HepG2 (cell line): ENCODE measurements around the gene CELA2B. TPM values are rescaled to one million over a fixed set of nuclear protein-coding genes. Genes with fewer than 3 reads are reported as not detected.

ENCODE experiments used
- ATAC-seq: fragments of 200-7000 bp; cut with Tn5 transposase; 3 replicates; pipeline ENCODE4 v1.9.1; 2020; ENCODE audit warnings: mild to moderate bottlenecking, moderate library complexity
- BruUV-seq: library from RNA; stranded (reverse); fragments of 400-500 nt; replicated peaks from 2 replicates; lab custom pipeline; 2021; lab: Mats Ljungman, UMichigan
- CTCF ChIA-PET: fragments of 300-600 bp; formaldehyde crosslinking; extraction: SDS; loops from one replicate; lab custom pipeline; 2021; ENCODE audit warnings: low total read pairs, inconsistent platforms, low intra/inter-chr PET ratio; lab: Yijun Ruan, JAX
- POLR2A ChIA-PET: fragments of 350-600 bp; sonication (Branson Sonifier 250); formaldehyde crosslinking; loops from one replicate; lab custom pipeline; 2020; ENCODE audit warnings: antibody characterized with exemption, inconsistent platforms; lab: Yijun Ruan, JAX
- DNase-seq: peaks from one replicate; pipeline ENCODE4 v3.0.0-alpha.2; 2015; ENCODE audit warnings: low spot score
- FAIRE-seq: peaks from 3 replicates; lab custom pipeline; 2011; peaks lifted over from hg19 to GRCh38; lab: Jason Lieb, UNC
- H2AFZ ChIP-seq: one replicate; pipeline ENCODE4 v1.6.1; 2011; ENCODE audit warnings: low read length, inconsistent platforms
- H3K27ac ChIP-seq: fragments of 300-600 bp; 3 replicates; pipeline ENCODE4 v1.8.0; 2011; ENCODE audit warnings: mixed run types, mild to moderate bottlenecking, mixed read lengths, low read length, inconsistent platforms; ENCODE audit not compliant: insufficient read depth; ENCODE audit errors: extremely low read length
- H3K27me3 ChIP-seq, 2 experiments: fragments of 200-600 bp in 1 of 2; 2 replicates in 1 of 2; 3 replicates in 1 of 2; pipeline versions ENCODE4 v1.6.0 to v1.8.0; 2011; ENCODE audit warnings: low read length in 2 of 2, mild to moderate bottlenecking in 2 of 2, moderate library complexity in 2 of 2, inconsistent platforms in 1 of 2; ENCODE audit not compliant: insufficient read depth in 2 of 2, control insufficient read depth in 1 of 2
- H3K36me3 ChIP-seq, 2 experiments: fragments of 200-600 bp in 1 of 2; replicated peaks in 1 of 2; 2 replicates in 1 of 2; 3 replicates in 1 of 2; pipeline versions ENCODE4 v1.5.1 to v1.8.0; 2011; ENCODE audit warnings: low read length in 2 of 2, inconsistent platforms in 1 of 2; ENCODE audit not compliant: insufficient read depth in 2 of 2, control insufficient read depth in 1 of 2
- H3K4me1 ChIP-seq: 2 replicates; pipeline ENCODE4 v1.5.1; 2012; ENCODE audit warnings: low read length, inconsistent platforms; ENCODE audit not compliant: insufficient read depth
- H3K4me2 ChIP-seq: 2 replicates; pipeline ENCODE4 v1.6.0; 2011; ENCODE audit warnings: low read depth, low read length, inconsistent platforms
- H3K4me3 ChIP-seq, 3 experiments: fragments of 200-600 bp in 1 of 3; sonication (generic), shearing (Covaris generic) in 1 of 3; replicated peaks in 1 of 3; 2 replicates each; pipeline ENCODE4 v1.5.1; 2011 to 2016; ENCODE audit warnings: low read length in 3 of 3, inconsistent platforms in 2 of 3, low read depth in 2 of 3, mild to moderate bottlenecking in 2 of 3, control low read depth in 1 of 3, mixed read lengths in 1 of 3; ENCODE audit not compliant: insufficient read depth in 1 of 3
- H3K79me2 ChIP-seq: one replicate; pipeline ENCODE4 v1.6.1; 2011; ENCODE audit warnings: low read length, inconsistent platforms; ENCODE audit not compliant: insufficient read depth
- H3K9ac ChIP-seq: 2 replicates; pipeline ENCODE4 v1.6.0; 2011; ENCODE audit warnings: mild to moderate bottlenecking, low read depth, low read length, inconsistent platforms; ENCODE audit not compliant: insufficient read depth
- H3K9me3 ChIP-seq: 2 replicates; pipeline ENCODE4 v1.5.1; 2012; ENCODE audit warnings: mild to moderate bottlenecking, low read length
- H4K20me1 ChIP-seq: 2 replicates; pipeline ENCODE4 v1.6.0; 2011; ENCODE audit warnings: inconsistent platforms, mild to moderate bottlenecking, low read length, moderate library complexity; ENCODE audit not compliant: insufficient read depth
- CEBPG ChIP-seq: IDR thresholded peaks from 2 replicates; pipeline ENCODE4 v1.6.1; 2016
- DNMT1 ChIP-seq: sonication (generic); formaldehyde crosslinking; IDR thresholded peaks from 2 replicates; pipeline ENCODE4 v1.5.1; 2020; ENCODE audit warnings: mild to moderate bottlenecking, missing genetic modification reagents
- ELF4 ChIP-seq: sonication (generic); formaldehyde crosslinking; IDR thresholded peaks from 2 replicates; pipeline ENCODE4 v1.5.0; 2020; ENCODE audit warnings: missing genetic modification reagents, mild to moderate bottlenecking, moderate library complexity, borderline replicate concordance
- GABPB1 ChIP-seq: IDR thresholded peaks from 2 replicates; pipeline ENCODE4 v1.6.1; 2016; ENCODE audit warnings: mild to moderate bottlenecking, missing genetic modification reagents, moderate library complexity, missing compliant biosample characterization
- KLF12 ChIP-seq: sonication (generic); formaldehyde crosslinking; IDR thresholded peaks from 2 replicates; pipeline ENCODE4 v1.4.0; 2020; ENCODE audit warnings: missing genetic modification reagents, borderline replicate concordance
- NFKB2 ChIP-seq: sonication (generic); formaldehyde crosslinking; IDR thresholded peaks from 2 replicates; pipeline ENCODE4 v1.4.0; 2020; ENCODE audit warnings: missing genetic modification reagents, borderline replicate concordance
- NR1H2 ChIP-seq: sonication (generic); formaldehyde crosslinking; IDR thresholded peaks from 2 replicates; pipeline ENCODE4 v1.8.1; 2022; ENCODE audit warnings: low read depth, missing genetic modification reagents, borderline replicate concordance
- NR2F1 ChIP-seq, 2 experiments: fragments of 450-650 bp in 1 of 2; formaldehyde crosslinking in 1 of 2; IDR thresholded peaks; 2 replicates each; pipeline versions ENCODE4 v1.5.0 to v1.6.1; 2016 to 2020; ENCODE audit warnings: mild to moderate bottlenecking in 1 of 2, missing compliant biosample characterization in 1 of 2, missing genetic modification reagents in 1 of 2, moderate library complexity in 1 of 2
- RFX1 ChIP-seq: fragments of 450-650 bp; IDR thresholded peaks from 2 replicates; pipeline ENCODE4 v1.6.1; 2017
- SP1 ChIP-seq, 2 experiments: fragments of 450-650 bp in 1 of 2; sonication (generic) in 1 of 2; formaldehyde crosslinking in 1 of 2; IDR thresholded peaks; 2 replicates each; pipeline versions ENCODE4 v1.4.0 to v1.6.1; 2016 to 2020; ENCODE audit warnings: missing genetic modification reagents in 1 of 2
- SUZ12 ChIP-seq: fragments of 150-350 bp; IDR thresholded peaks from 2 replicates; pipeline ENCODE4 v1.6.1; 2014; ENCODE audit warnings: low read depth, low read length
- THAP11 ChIP-seq: IDR thresholded peaks from 2 replicates; pipeline ENCODE4 v1.6.1; 2016; ENCODE audit warnings: missing biosample characterization, missing genetic modification reagents
- ZBTB3 ChIP-seq: sonication (generic); formaldehyde crosslinking; IDR thresholded peaks from 2 replicates; pipeline ENCODE4 v1.4.0; 2020; ENCODE audit warnings: low read depth, mild to moderate bottlenecking, moderate library complexity, missing genetic modification reagents, borderline replicate concordance
- ZFX ChIP-seq: sonication (generic); formaldehyde crosslinking; IDR thresholded peaks from 2 replicates; pipeline ENCODE4 v1.4.0; 2020; ENCODE audit warnings: mild to moderate bottlenecking, low read depth, missing genetic modification reagents, moderate library complexity
- ZNF563 ChIP-seq: sonication (generic); formaldehyde crosslinking; IDR thresholded peaks from 2 replicates; pipeline ENCODE4 v1.8.0; 2022; ENCODE audit warnings: mild to moderate bottlenecking, moderate library complexity, missing genetic modification reagents
- ZNF619 ChIP-seq: sonication (generic); formaldehyde crosslinking; IDR thresholded peaks from 2 replicates; pipeline ENCODE4 v1.4.0; 2020; ENCODE audit warnings: mild to moderate bottlenecking, missing genetic modification reagents
- ZNF629 ChIP-seq: sonication (generic); formaldehyde crosslinking; conservative IDR thresholded peaks from 2 replicates; pipeline ENCODE4 v1.5.0; 2020; ENCODE audit warnings: missing genetic modification reagents
- ZNF670 ChIP-seq: sonication (generic); formaldehyde crosslinking; IDR thresholded peaks from 2 replicates; pipeline ENCODE4 v1.8.0; 2022; ENCODE audit warnings: mild to moderate bottlenecking, missing genetic modification reagents, borderline replicate concordance
- ZNF75D ChIP-seq: sonication (generic); formaldehyde crosslinking; IDR thresholded peaks from 2 replicates; pipeline ENCODE4 v1.8.1; 2023; ENCODE audit warnings: missing genetic modification reagents, mild to moderate bottlenecking, borderline replicate concordance
- ZNF792 ChIP-seq: IDR thresholded peaks from 2 replicates; pipeline ENCODE4 v1.6.1; 2016
- WGBS: methylation state at CpG from one replicate; pipeline ENCODE4 v1.1.6; 2017; ENCODE audit warnings: low lambda C conversion rate; 5-methylcytosine and 5-hydroxymethylcytosine counted together
- in situ Hi-C: cut with HindIII; loops from 2 replicates; pipeline ENCODE4 v1.10.0; 2017; ENCODE audit warnings: low pct_unique_long_range_greater_than_20kb; ENCODE audit not compliant: extremely low pct_ligation_motif_present
- intact Hi-C: fragments of 100-400 bp; cut with micrococcal nuclease; formaldehyde crosslinking; loops from one replicate; pipeline ENCODE4 v1.10.0; 2022; ENCODE audit not compliant: unreplicated experiment
- polyA plus RNA-seq, 8 experiments: library from polyadenylated mRNA; depleted of rRNA in 3 of 8; stranded (reverse) in 7 of 8; unstranded in 1 of 8; fragments of >200 nt; fragmentation: Illumina TruSeq in 4 of 8; extraction: Trizol in 4 of 8; gene quantifications; 2 replicates each; pipeline versions ENCODE4 v1.2.1 to v1.2.3, GENCODE V29; 2011 to 2016; ENCODE audit warnings: low read depth in 4 of 8, missing spikeins in 1 of 8, mixed read lengths in 1 of 8; ENCODE audit not compliant: insufficient read depth in 1 of 8
- total RNA-seq, 5 experiments: library from RNA; depleted of rRNA; stranded (reverse); fragments of >200 nt; fragmentation: Illumina TruSeq; extraction: Trizol; gene quantifications; 2 replicates each; pipeline ENCODE4 v1.2.3, GENCODE V29; 2016; ENCODE audit warnings: low read depth in 1 of 5
- TF ChIP-seq, protein P1 (sequence below): sonication (generic); formaldehyde crosslinking; conservative IDR thresholded peaks from 2 replicates; pipeline ENCODE4 v1.8.0; 2022; ENCODE audit warnings: mild to moderate bottlenecking, moderate library complexity, missing genetic modification reagents
- TF ChIP-seq, protein P2 (sequence below): IDR thresholded peaks from 2 replicates; pipeline ENCODE4 v1.6.1; 2012; ENCODE audit warnings: low read depth, low read length, improper control_type of control experiment

The CELA2B gene
- total and polyA plus RNA-seq, 2 of the 13 experiments (the other 11 are each of a cell fraction or from before 2014, with no cell fraction given): not detected

DNA sequence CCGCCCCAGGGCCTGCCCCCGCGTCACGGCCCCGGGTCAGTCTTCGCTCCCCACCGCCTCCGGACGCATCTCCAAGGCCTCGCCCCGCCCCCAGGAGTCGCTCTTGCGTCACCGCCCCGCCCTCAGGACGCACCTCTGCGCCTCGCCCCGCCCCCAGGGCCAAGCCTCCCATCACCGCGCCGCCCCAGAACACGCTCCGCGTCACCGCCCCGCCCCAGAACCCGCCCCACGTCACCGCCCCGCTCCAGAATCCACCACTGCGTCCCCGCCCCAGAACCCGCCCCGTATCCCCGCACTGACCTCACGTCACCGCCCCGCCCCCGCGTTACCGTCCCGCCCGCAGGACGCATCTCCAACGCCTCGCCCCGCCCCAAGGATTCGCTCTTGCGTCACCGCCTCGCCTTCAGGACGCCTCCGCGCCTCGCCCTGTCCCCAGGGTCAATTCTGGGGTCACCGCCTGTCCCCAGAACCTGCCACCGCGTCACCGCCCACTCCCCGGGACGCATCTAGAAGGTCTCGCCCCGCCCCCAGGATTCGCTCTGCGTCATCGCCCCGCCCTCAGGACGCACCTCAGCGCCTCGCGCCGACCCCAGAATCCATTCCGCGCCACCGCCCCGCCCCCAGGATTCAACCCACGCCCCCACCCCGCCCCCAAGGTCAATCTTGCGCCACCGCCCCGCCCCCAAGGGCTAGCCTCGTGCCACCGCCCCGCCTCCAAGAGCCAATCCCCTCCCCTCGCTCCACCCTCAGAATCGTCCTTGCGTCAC, 48.6 kb downstream of the CELA2B start:
- Histone ChIP-seq H3K36me3 (no peaks in the 10 kb centered on the region), H3K27me3 (no peaks in the 10 kb centered on the region; a peak in 1 of 5 replicates), H3K27ac (peak overlapping the region; percentile 91), H4K20me1 (peaks cover 4% of the 10 kb centered on the region; the same call in 1 of the 2 replicates), H3K79me2 (peaks cover 19% of the 10 kb centered on the region), H3K4me1 (peaks cover 42% of the 10 kb centered on the region), H3K9ac (peak overlapping the region; percentile 86), H3K9me3 (no peaks in the 10 kb centered on the region), H2AFZ (no peak overlapping the region), H3K4me2 (peak overlapping the region; percentile 32; the same call in 1 of the 2 replicates), H3K4me3 (peak overlapping the region; percentile 51 to 97 (median 83); a peak in 5 of 6 replicates)
- peak; percentile 88 for FAIRE-seq
- peak; percentile 90 for DNase-seq
- ChIA-PET POLR2A (interaction anchor here (0.6 to 0.8 kb wide), 3 partner anchors 14 to 93 kb away, joined by 3 to 5 read pairs (median 3); partner anchors contain the start of gene DDI2), CTCF (no interaction called here)
- WGBS: 0% methylated on average over 26 of the region's 88 CpGs
- in situ Hi-C loops: no loop called here
- intact Hi-C loops: loop anchor here (10.0 kb wide), 1 partner anchor 80 kb away; no protein-coding TSS in a partner anchor
- ATAC-seq: peak; percentile 26
- BruUV-seq: no TSS peak
- TF ChIP-seq GABPB1 (CRISPR knock-in tag): peak; percentile 35; the same call in 1 of the 2 replicates
- TF ChIP-seq SUZ12: no peak
- TF ChIP-seq ZFX (CRISPR knock-in tag): 0 out of 2 replicates have a peak, but pooled peaks have one; percentile 5
- no peak for TF ChIP-seq NFKB2 (CRISPR knock-in tag)
- no peak for TF ChIP-seq ZNF629 (CRISPR knock-in tag)
- peak; percentile 73 for TF ChIP-seq CEBPG (CRISPR knock-in tag)
- no peak for TF ChIP-seq ZNF619 (CRISPR knock-in tag)
- TF ChIP-seq NR2F1 (CRISPR knock-in tag; IDR thresholded peaks at IDR 0.05): peak; percentile 21 to 30; a peak in 2 of 4 replicates
- TF ChIP-seq THAP11 (CRISPR knock-in tag): peak; percentile 59; the same call in 1 of the 2 replicates
- TF ChIP-seq ZNF670 (CRISPR knock-in tag): no peak
- no peak for TF ChIP-seq ZBTB3 (CRISPR knock-in tag)
- TF ChIP-seq DNMT1 (CRISPR knock-in tag): no peak
- TF ChIP-seq, protein P1, sequence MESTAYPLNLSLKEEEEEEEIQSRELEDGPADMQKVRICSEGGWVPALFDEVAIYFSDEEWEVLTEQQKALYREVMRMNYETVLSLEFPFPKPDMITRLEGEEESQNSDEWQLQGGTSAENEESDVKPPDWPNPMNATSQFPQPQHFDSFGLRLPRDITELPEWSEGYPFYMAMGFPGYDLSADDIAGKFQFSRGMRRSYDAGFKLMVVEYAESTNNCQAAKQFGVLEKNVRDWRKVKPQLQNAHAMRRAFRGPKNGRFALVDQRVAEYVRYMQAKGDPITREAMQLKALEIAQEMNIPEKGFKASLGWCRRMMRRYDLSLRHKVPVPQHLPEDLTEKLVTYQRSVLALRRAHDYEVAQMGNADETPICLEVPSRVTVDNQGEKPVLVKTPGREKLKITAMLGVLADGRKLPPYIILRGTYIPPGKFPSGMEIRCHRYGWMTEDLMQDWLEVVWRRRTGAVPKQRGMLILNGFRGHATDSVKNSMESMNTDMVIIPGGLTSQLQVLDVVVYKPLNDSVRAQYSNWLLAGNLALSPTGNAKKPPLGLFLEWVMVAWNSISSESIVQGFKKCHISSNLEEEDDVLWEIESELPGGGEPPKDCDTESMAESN: peak; percentile 61; the same call in 1 of the 2 replicates
- TF ChIP-seq NR1H2 (CRISPR knock-in tag): no peak
- TF ChIP-seq, protein P2, sequence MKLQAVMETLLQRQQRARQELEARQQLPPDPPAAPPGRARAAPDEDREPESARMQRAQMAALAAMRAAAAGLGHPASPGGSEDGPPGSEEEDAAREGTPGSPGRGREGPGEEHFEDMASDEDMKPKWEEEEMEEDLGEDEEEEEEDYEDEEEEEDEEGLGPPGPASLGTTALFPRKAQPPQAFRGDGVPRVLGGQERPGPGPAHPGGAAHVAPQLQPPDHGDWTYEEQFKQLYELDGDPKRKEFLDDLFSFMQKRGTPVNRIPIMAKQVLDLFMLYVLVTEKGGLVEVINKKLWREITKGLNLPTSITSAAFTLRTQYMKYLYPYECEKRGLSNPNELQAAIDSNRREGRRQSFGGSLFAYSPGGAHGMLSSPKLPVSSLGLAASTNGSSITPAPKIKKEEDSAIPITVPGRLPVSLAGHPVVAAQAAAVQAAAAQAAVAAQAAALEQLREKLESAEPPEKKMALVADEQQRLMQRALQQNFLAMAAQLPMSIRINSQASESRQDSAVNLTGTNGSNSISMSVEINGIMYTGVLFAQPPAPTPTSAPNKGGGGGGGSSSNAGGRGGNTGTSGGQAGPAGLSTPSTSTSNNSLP: no peak
- TF ChIP-seq SP1 (IDR thresholded peaks at IDR 0.05): no peak
- peak; percentile 76; the same call in 1 of the 2 replicates for TF ChIP-seq SP1 (CRISPR knock-in tag; IDR thresholded peaks at IDR 0.05)
- no peak for TF ChIP-seq RFX1
- TF ChIP-seq ZNF75D (CRISPR knock-in tag): no peak
- TF ChIP-seq ZNF563 (CRISPR knock-in tag): no peak
- no peak for TF ChIP-seq KLF12
- no peak for TF ChIP-seq ZNF792 (CRISPR knock-in tag)
- no peak for TF ChIP-seq ELF4
